ENCODE measurements around the gene CAVIN3.

DNA sequence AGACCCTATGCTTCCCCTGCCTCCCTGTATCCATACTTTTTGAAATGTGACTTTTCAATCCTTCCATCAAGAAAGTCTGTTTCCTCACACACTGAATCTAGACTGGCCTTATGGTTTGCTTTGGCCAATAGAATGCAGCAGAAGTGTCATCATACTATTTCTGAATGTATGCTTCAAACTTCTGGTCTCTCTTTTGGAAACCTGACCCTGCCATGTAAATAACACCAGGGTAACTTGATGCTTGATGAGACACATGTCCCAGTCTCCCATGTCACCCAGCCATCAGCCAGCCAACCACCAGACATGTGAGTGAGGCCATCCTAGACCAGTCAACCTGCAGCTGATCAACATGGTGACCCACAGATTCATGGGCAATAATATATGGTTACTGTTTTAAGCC is 29.7 kb upstream of the CAVIN3 start:
- TF ChIP-seq CTCF (IDR thresholded peaks at IDR 0.05; ENCODE audit: low read depth, low read length) (no peak), POLR2A (IDR thresholded peaks at IDR 0.05; ENCODE audit: extremely low read depth, insufficient read length) (no peak), MAX (IDR thresholded peaks at IDR 0.05; ENCODE audit: low read depth, low read length) (no peak)
